Measurements from ENCODE around the gene PRPH2.
"Not testable (repeated sequence)": the region's sequence is repeated elsewhere in the genome, so short reads cannot be mapped to it uniquely, and the experiment has no call there.

Gene PRPH2

DNA sequence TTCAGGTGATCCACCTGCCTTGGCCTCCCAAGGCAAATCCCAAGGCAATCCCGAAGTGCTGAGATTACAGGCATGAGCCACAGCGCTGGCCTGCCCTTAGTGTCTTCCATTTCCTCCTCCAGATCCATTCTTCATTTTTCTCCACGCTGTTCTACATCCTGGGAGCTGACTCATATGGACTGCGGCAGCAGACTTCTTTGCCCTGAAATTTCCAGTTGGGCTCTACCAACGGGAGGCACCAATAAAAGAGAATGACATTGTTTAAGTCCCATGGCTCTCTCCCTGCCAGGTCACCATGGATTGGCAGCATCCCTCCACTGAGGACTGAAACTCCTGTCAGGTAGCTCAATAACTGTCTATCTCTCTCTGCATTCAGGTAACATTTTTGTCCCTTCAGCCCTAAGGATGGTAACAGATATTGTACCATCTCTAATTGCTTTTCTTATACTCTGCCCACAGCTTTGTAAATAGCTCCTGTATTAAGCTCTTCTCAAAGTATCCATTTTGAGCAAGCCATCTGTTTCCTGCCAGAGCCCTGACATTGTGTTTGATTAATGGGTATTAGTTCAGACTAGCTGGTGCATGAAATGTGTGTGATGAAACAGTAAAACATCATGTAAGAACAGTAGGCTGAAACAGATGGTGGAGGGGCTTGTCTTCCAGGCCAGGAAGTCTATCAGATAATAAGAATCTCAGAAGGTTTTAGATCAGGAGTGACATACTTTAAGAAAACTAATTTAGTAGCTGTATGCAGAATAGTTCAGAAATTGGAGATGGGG lies 19.9 kb upstream of the PRPH2 start:
- in situ Hi-C loops (cut with MboI; ENCODE audit: low sequenced_read_pairs), result no loop called here

DNA sequence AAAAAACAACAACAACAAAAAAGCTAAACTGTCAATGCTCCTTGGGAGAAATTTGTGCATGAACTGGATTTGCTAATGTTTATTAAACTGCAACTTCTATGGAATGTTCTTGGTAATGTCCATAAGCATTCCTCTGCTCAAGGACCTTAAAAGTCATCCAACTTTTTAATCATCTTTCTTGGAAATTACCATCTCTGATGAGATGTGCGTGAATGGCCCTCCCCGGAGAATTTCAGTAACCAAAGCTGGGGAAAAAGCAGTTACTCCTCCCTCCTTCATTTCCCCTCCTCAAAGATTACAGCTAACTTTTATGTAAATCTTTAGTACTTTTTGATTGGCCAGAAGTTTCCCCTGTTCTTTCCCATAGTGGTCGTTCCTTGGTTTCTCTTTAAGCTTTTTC lies 18.3 kb upstream of the PRPH2 start:
- in situ Hi-C loops (cut with MboI; ENCODE audit: low sequenced_read_pairs), result no loop called here

DNA sequence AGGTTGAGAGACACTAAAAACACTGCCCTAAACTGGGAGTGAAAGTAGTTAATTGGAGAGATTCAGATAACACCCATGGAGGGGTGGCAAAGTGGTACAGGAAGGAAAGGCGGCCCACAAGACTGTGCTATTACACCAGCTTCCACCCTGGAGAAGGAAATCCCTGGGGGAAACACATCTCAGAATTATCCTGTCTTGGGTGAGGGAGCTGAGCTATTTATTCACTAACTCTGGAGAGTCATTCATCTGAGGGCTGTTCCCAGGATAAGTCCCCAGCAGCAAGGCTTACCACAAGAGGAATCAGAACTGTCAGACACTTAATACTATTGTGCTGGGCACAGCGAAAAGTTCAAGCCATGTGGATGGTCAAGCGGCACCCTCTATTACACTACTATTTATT lies 13.6 kb upstream of the PRPH2 start:
- in situ Hi-C loops (cut with MboI; ENCODE audit: low sequenced_read_pairs), result no loop called here

- in situ Hi-C loops (cut with MboI; ENCODE audit: low sequenced_read_pairs), result not testable (repeated sequence)
These were observed 11.6 kb upstream of the PRPH2 start for GRCh38 chr6:42733867-42734481.

DNA sequence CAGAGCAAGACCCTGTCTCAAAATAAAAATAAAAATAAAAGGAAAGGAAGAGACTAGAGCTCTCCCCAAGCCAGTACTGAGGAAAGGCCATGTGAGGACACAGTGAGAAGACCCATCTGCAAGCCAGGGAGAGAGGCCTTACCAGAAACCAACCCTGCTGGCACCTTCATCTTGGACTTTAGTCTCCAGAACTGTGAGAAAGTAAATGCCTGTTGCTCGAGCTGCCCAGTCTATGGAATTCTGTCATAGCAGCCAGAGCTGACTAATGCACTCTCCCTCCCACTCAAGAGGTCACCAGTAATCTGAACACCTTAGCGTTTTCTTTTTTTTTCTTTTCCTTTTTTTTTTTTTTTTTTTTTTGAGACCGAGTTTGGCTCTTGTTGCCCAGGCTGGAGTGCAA lies 7.3 kb upstream of the PRPH2 start:
- in situ Hi-C loops (cut with MboI; ENCODE audit: low sequenced_read_pairs), result no loop called here

GRCh38 chr6:42727627-42728026 lies 5.2 kb upstream of the PRPH2 start:
- in situ Hi-C loops (cut with MboI; ENCODE audit: low sequenced_read_pairs), result no loop called here

GRCh38 chr6:42727087-42727611 lies 4.8 kb upstream of the PRPH2 start:
- in situ Hi-C loops (cut with MboI; ENCODE audit: low sequenced_read_pairs), result no loop called here

DNA sequence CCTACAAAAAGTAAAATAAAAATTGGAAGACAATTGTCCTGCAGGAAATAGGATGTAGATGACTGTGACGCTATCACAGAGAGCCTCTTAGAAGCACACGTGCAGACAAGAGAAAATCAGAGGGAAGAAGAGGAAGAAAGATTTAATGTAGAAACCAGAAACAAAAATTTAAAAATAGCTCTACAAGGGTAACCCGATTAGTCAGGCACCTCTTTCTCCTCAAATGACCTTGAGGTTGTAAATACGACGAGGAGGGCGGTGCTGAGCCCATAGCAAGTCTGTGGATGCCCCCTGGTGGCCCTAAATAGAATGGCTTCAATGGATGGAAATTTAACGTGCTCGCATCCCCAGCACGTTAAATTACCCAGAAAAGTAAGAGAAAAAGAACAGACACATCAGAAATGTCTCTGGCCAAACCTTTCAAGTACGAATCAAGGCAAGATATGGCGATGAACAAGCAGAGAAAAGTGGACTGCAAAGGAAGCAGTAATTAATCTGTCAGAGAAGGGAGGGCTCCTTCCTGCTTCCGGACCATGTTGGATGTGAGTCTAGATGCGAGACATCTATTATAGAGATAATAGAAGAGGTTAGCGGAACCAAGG lies 4.2 kb upstream of the PRPH2 start:
- in situ Hi-C loops (cut with MboI; ENCODE audit: low sequenced_read_pairs), result no loop called here

GRCh38 chr6:42726026-42726425 lies 3.6 kb upstream of the PRPH2 start:
- in situ Hi-C loops (cut with MboI; ENCODE audit: low sequenced_read_pairs), result no loop called here

DNA sequence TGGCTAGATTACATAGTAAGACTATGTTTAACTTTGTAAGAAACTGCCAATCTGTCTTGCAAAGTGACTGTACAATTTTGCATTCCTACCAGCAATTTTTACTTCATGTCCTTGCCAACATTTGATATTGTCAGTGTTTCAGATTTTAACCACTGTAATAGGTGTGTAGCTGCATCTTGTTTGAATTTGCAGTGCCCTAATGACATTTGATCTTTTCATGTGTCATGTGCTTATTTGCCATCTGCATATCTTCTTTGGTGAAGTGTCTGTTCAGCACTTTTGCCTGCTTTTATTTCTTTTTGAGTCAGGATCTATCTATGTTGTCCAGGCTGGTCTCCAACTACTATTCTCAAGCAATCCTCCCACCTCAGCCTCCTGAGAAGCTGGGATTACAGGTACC lies 2.4 kb upstream of the PRPH2 start:
- in situ Hi-C loops (cut with MboI; ENCODE audit: low sequenced_read_pairs), result no loop called here

GRCh38 chr6:42720739-42721138 lies 1.7 kb downstream of the PRPH2 start:
- in situ Hi-C loops (cut with MboI; ENCODE audit: low sequenced_read_pairs), result no loop called here

GRCh38 chr6:42715871-42716270 lies 6.5 kb downstream of the PRPH2 start:
- in situ Hi-C loops (cut with MboI; ENCODE audit: low sequenced_read_pairs), result no loop called here

DNA sequence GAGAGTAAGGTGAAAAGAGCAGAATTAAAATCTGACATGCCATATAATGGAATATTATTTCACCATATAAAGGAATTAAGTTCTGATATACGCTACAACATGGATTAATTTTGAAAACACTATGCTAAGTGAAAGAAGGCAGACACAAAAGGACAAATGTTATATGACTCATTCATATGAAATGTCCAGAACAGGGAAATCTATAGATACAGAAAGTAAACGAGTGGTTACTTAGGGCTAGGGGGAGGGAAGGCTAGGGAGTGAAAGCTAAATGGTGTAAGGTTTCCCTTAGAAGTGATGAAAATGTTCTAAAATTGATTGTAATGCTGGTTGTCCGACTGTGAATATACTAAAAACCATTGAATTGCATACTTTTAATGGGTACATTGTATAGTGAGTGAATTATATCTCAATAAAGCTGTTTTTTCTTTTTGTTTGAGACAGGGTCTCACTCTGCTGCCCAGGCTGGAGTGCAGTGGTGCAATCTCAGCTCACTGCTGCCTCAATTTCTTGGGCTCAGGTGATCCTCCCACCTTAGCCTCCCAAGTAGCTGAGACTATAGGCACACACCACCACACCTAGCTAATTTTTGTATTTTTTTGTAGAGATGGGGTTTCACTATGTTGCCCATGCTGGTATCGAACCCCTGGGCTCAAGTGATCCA lies 8.2 kb downstream of the PRPH2 start:
- in situ Hi-C loops (cut with MboI; ENCODE audit: low sequenced_read_pairs), result no loop called here

DNA sequence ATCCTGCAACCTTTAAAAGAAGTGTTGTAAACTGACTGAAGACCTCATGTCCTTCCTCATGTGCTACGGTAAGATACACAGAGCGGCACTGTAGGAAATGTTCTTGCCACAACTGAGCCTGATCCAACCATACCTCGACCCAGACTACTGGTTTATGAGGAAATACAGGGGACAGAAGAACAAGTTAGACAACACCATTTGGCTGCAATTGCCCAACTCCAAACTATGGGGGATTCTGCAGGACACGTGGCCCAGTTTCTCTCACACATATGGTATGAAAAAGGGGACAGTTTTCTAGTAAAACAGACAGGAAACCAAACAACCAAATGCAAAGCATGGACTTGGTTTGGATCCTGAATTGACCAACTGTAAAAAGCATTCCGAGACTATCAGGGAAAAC lies 10.5 kb downstream of the PRPH2 start:
- in situ Hi-C loops (cut with MboI; ENCODE audit: low sequenced_read_pairs), result no loop called here

- in situ Hi-C loops (cut with MboI; ENCODE audit: low sequenced_read_pairs), result no loop called here
These were observed 12.1 kb downstream of the PRPH2 start for GRCh38 chr6:42710316-42710715.

- in situ Hi-C loops (cut with MboI; ENCODE audit: low sequenced_read_pairs), result no loop called here
These were observed 12.5 kb downstream of the PRPH2 start for GRCh38 chr6:42709871-42710270.

GRCh38 chr6:42708096-42708495 lies 14.3 kb downstream of the PRPH2 start:
- in situ Hi-C loops (cut with MboI; ENCODE audit: low sequenced_read_pairs), result no loop called here

DNA sequence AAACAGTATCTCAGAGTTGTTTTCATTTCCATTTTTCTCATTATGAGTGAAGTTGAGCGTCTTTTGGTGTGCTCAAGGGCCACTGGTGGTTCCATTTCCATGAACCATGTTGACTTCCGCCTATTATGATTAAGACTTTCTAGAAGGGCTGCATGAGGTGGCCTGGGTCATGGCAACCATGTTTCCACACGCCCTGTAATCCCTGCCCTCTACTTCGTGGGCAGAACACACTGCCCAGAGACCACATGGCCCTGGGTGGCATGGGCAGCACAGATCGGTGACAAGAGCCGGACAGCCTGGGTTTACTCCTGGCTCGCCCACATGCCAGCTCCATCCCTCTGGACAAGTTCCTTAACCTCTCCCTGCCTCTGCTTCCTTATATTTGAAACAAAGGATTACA lies 14.8 kb downstream of the PRPH2 start:
- in situ Hi-C loops (cut with MboI; ENCODE audit: low sequenced_read_pairs), result no loop called here

DNA sequence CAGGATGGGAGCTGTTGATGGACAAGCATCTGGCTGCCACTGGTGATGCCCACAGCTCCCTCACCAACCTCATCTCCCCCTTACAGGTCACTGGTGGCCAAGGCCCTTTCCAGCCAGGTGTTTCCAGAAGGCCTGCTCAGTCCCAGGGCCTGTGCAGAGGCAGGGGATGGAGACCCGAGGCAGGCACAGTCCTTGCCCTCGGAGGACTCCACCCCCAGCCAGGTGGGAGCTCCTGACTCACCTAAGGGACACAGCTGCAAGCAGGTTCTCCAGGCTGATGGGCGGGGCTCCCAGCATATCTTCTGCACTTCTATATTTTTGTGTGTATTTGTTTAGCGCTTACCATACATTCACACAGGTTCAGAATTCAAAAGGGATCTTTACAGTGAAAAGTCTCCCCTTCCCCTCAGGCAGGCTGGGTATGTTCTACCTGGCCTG lies 17.4 kb downstream of the PRPH2 start:
- in situ Hi-C loops (cut with MboI; ENCODE audit: low sequenced_read_pairs), result no loop called here

DNA sequence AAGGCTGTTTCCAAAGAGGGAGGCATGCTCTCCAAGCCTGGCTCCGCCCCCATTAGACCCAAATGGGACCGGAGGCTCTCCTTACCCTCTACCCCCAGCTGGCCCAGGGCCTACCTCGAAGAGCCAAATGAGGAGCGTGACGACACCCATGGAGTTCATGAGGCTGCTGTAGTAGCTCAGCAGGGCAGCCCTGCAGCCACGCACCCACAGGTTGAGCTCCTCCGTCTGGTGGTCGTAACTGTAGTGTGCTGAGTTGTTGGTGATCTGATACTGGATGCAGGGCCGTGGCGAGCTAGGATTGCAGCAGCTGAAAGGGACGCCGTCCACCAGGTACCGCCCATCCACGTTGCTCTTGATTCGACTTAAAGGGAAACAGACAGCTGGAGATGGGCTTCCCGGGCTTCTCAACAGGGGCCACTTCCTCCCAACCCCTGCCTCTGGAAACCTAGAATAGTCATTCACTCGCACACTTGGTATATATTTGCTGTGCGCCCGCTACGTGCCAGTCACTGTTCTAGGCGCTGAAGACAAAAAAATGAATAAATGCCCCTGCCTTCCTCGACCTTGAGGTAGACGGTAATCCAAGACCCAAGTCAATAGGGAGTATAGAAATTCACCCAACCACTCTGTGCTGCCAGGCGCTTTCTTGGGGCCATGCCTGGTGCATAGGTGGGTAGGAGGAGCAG lies 18.0 kb downstream of the PRPH2 start:
- in situ Hi-C loops (cut with MboI; ENCODE audit: low sequenced_read_pairs), result no loop called here

DNA sequence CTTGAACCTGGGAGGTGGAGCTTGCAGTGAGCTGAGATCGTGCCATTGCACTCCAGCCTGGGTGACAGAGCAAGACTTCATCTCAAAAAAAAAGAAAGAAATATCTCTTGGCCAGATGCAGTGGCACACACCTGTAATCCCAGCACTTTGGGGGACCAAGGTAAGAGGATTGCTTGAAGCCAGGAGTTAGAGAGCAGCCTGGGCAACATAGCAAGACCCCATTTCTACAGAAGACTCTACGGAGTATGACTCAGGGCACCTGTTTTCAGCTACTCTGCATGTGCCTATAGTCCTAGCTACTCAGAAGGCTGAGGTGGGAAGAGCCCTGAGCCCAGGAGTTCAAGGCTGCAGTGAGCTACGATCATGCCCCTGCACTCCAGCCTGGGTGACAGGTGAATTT lies 19.6 kb downstream of the PRPH2 start:
- in situ Hi-C loops (cut with MboI; ENCODE audit: low sequenced_read_pairs), result not testable (repeated sequence)
